B cell (primary cell): ENCODE results near the gene ATG3. TPM values are rescaled to one million over a fixed set of nuclear protein-coding genes. Genes with fewer than 3 reads are reported as not detected.

Experiments
- ATAC-seq: fragments of 200-7000 bp; cut with Tn5 transposase; one replicate; pipeline ENCODE4 v1.10.0; 2021; ENCODE audit warnings: low read depth, mild to moderate bottlenecking, moderate number of reproducible peaks, moderate library complexity
- CTCF ChIA-PET: fragments of 350-600 bp; sonication (Branson Sonifier 250); formaldehyde crosslinking; loops from one replicate; lab custom pipeline; 2021; ENCODE audit warnings: antibody characterized with exemption, inconsistent platforms; lab: Charles Lee
- POLR2A ChIA-PET: fragments of 350-600 bp; sonication (Branson Sonifier 250); formaldehyde crosslinking; loops from one replicate; lab custom pipeline; 2021; ENCODE audit warnings: antibody characterized with exemption; lab: Charles Lee
- DNase-seq: peaks from one replicate; pipeline ENCODE4 v3.0.0; 2013
- H2AFZ ChIP-seq: 2 replicates; pipeline ENCODE4 v1.6.1; 2012; ENCODE audit warnings: mild to moderate bottlenecking, low read depth, low read length; ENCODE audit not compliant: insufficient read depth, poor library complexity, severe bottlenecking
- H3K27ac ChIP-seq, 2 donors: 1 replicate in 1 of 2; 2 replicates in 1 of 2; pipeline ENCODE4 v1.5.1; 2012 to 2013; ENCODE audit warnings: low read length in 2 of 2, mild to moderate bottlenecking in 2 of 2, moderate library complexity in 1 of 2
- H3K27me3 ChIP-seq, 4 experiments: fragments of 200-600 bp in 1 of 4; sonication (generic) in 1 of 4; replicated peaks in 1 of 4; 1 replicate in 2 of 4; 2 replicates in 2 of 4; pipeline versions ENCODE4 v1.6.1 to v1.7.0; 2013 to 2016; ENCODE audit warnings: low read length in 3 of 4, mild to moderate bottlenecking in 2 of 4, mixed read lengths in 1 of 4, moderate library complexity in 1 of 4; ENCODE audit not compliant: insufficient read depth in 4 of 4, control insufficient read depth in 3 of 4; ENCODE audit errors: control extremely low read depth in 1 of 4
- H3K36me3 ChIP-seq, 2 experiments: replicated peaks in 1 of 2; 1 replicate in 1 of 2; 2 replicates in 1 of 2; pipeline versions ENCODE4 v1.6.1 to v1.7.1; 2013; ENCODE audit warnings: low read length in 1 of 2; ENCODE audit not compliant: insufficient read depth in 2 of 2, control insufficient read depth in 1 of 2; ENCODE audit errors: control extremely low read depth in 1 of 2, extremely low read depth in 1 of 2
- H3K4me1 ChIP-seq, 2 donors: fragments of 200-600 bp in 1 of 2; sonication (generic) in 1 of 2; 1 replicate in 1 of 2; 2 replicates in 1 of 2; pipeline versions ENCODE4 v1.5.1 to v1.6.1; 2013 to 2017; ENCODE audit warnings: low read length in 2 of 2; ENCODE audit not compliant: control insufficient read depth in 2 of 2, insufficient read depth in 2 of 2
- H3K4me2 ChIP-seq: replicated peaks from 2 replicates; pipeline ENCODE3; 2012; ENCODE audit warnings: mild to moderate bottlenecking, low read depth, low read length; ENCODE audit not compliant: poor library complexity, severe bottlenecking
- H3K4me3 ChIP-seq, 5 experiments: fragments of 200-600 bp in 1 of 5; sonication (generic) in 1 of 5; 1 replicate in 3 of 5; 2 replicates in 2 of 5; pipeline versions ENCODE4 v1.5.1 to v1.7.0; 2011 to 2016; ENCODE audit warnings: low read length in 4 of 5, mild to moderate bottlenecking in 4 of 5, low read depth in 2 of 5, control low read depth in 1 of 5, moderate library complexity in 1 of 5; ENCODE audit not compliant: insufficient read depth in 1 of 5; ENCODE audit errors: control extremely low read depth in 1 of 5, extremely low read depth in 1 of 5
- H3K79me2 ChIP-seq: fragments of 200-600 bp; sonication (generic); one replicate; pipeline ENCODE4 v1.6.0; 2016; ENCODE audit warnings: low read length; ENCODE audit not compliant: control insufficient read depth, insufficient read depth
- H3K9ac ChIP-seq: fragments of 200-600 bp; sonication (generic); 2 replicates; pipeline ENCODE4 v1.6.1; 2017; ENCODE audit warnings: mild to moderate bottlenecking, low read length, moderate library complexity
- H3K9me3 ChIP-seq, 3 donors: one replicate each; pipeline versions ENCODE4 v1.6.1 to v1.7.1; 2013; ENCODE audit warnings: low read length in 2 of 3; ENCODE audit not compliant: control insufficient read depth in 2 of 3, insufficient read depth in 1 of 3; ENCODE audit errors: control extremely low read depth in 1 of 3
- H4K20me1 ChIP-seq: 2 replicates; pipeline ENCODE4 v1.6.0; 2012; ENCODE audit warnings: mild to moderate bottlenecking, low read length; ENCODE audit not compliant: insufficient read depth, control insufficient read depth, poor library complexity, severe bottlenecking
- H3K27ac Mint-ChIP-seq: one replicate; pipeline ENCODE4 v1.8.0; 2021; ENCODE audit warnings: mixed read lengths
- H3K27me3 Mint-ChIP-seq: one replicate; pipeline ENCODE4 v1.8.0; 2021; ENCODE audit warnings: mixed read lengths
- H3K4me1 Mint-ChIP-seq: one replicate; pipeline ENCODE4 v1.8.0; 2021; ENCODE audit warnings: mixed read lengths
- H3K4me3 Mint-ChIP-seq: one replicate; pipeline ENCODE4 v1.8.0; 2021; ENCODE audit warnings: mixed read lengths
- H3K9me3 Mint-ChIP-seq: one replicate; pipeline ENCODE4 v1.8.0; 2022; ENCODE audit warnings: mixed read lengths; ENCODE audit not compliant: insufficient read depth
- CTCF ChIP-seq: fragments of 200-600 bp; IDR thresholded peaks from one replicate; pipeline ENCODE4 v1.8.0; 2022; ENCODE audit warnings: antibody characterized with exemption, mild to moderate bottlenecking
- EZH2 ChIP-seq: IDR thresholded peaks from 2 replicates; pipeline ENCODE4 v1.6.1; 2012; ENCODE audit warnings: borderline replicate concordance, low read depth, mild to moderate bottlenecking, moderate library complexity, low read length; ENCODE audit not compliant: insufficient read depth, poor library complexity, severe bottlenecking
- WGBS: methylation state at CpG from one replicate; pipeline ENCODE4 v1.1.5; 2013; ENCODE audit warnings: missing lambda C conversion rate; ENCODE audit not compliant: insufficient coverage; 5-methylcytosine and 5-hydroxymethylcytosine counted together
- intact Hi-C: fragments of 100-400 bp; cut with micrococcal nuclease; formaldehyde crosslinking; loops from one replicate; pipeline ENCODE4 v1.10.0; 2022
- polyA plus RNA-seq: library from polyadenylated mRNA; depleted of rRNA; stranded (reverse); fragments of >200 nt; gene quantifications from 2 replicates; pipeline ENCODE4 v1.2.3, GENCODE V29; 2012
- total RNA-seq, 2 donors: library from RNA; stranded (reverse); fragments of 120-200 nt in 1 of 2; gene quantifications; 1 replicate in 1 of 2; 2 replicates in 1 of 2; pipeline versions ENCODE4 v1.2.3 to v1.2.4, GENCODE V29; 2013 to 2022

ATG3 gene
- total and polyA plus RNA-seq, 2 donors (not counting 1 experiment from before 2014, with no cell fraction given): 25.2 to 54.9 TPM

GRCh38 chr3:112508261-112508660 is 53.5 kb downstream of the ATG3 start:
- ATAC-seq (no peak), DNase-seq (no peak)
- Histone ChIP-seq H3K27me3 (no peaks in the 10 kb centered on the region), H2AFZ (no peak overlapping the region), H3K9me3 (peaks cover 2 to 5% (median 3%) of the 10 kb centered on the region in 3 donors), H3K4me2 (peak overlapping the region; percentile 51), H3K27ac (peak overlapping the region; percentile 2 to 81), H3K4me3 (peak overlapping the region in 1 of 5 experiments; percentile 17), H3K9ac (no peak overlapping the region), H3K79me2 (peaks cover 30% of the 10 kb centered on the region), H3K36me3 (no peaks in the 10 kb centered on the region), H3K4me1 (peaks cover 60 to 72% of the 10 kb centered on the region in 2 donors), H4K20me1 (no peaks in the 10 kb centered on the region)
- TF ChIP-seq CTCF (no peak), EZH2 (no peak)
- Mint-ChIP-seq H3K27me3 (no peaks in the 10 kb centered on the region), H3K27ac (peak overlapping the region; percentile 82), H3K4me3 (peak overlapping the region; percentile 61), H3K4me1 (peaks cover 74% of the 10 kb centered on the region), H3K9me3 (peaks cover 5% of the 10 kb centered on the region)
- POLR2A ChIA-PET: no interaction called here
- WGBS: 51% methylated on average over 2 of the region's 2 CpGs
- intact Hi-C loops: loop anchor here (2.0 kb wide), 1 partner anchor 13 kb away; no protein-coding TSS in a partner anchor
- CTCF ChIA-PET: interaction anchor here (0.7 to 2.8 kb wide), 5 partner anchors 9 to 397 kb away, joined by 3 to 7 read pairs (median 3); partner anchors contain the start of gene BTLA

- CTCF ChIA-PET: interaction anchor here (1.1 kb wide), 1 partner anchor 213 kb away, joined by 3 read pairs; no protein-coding TSS in a partner anchor
- Histone ChIP-seq H3K27ac (peak overlapping the region; percentile 61 to 81), H2AFZ (no peak overlapping the region), H3K4me2 (peak overlapping the region; percentile 62), H3K4me3 (no peak overlapping the region), H4K20me1 (no peaks in the 10 kb centered on the region), H3K36me3 (no peaks in the 10 kb centered on the region), H3K27me3 (no peaks in the 10 kb centered on the region), H3K4me1 (peaks cover 73 to 94% of the 10 kb centered on the region in 2 donors), H3K9ac (no peak overlapping the region), H3K9me3 (no peaks in the 10 kb centered on the region), H3K79me2 (peaks cover 53% of the 10 kb centered on the region)
- Mint-ChIP-seq H3K27me3 (no peaks in the 10 kb centered on the region), H3K27ac (peak overlapping the region; percentile 82), H3K9me3 (no peaks in the 10 kb centered on the region), H3K4me1 (peaks cover 87% of the 10 kb centered on the region), H3K4me3 (peak overlapping the region; percentile 24)
- no peak for ATAC-seq
- intact Hi-C loops: no loop called here
- no CpG with 5 or more reads among the region's 2 CpGs for WGBS
- TF ChIP-seq EZH2 (no peak), CTCF (no peak)
- DNase-seq: no peak
- POLR2A ChIA-PET: no interaction called here
Measured at GRCh38 chr3:112505907-112506306, 55.9 kb downstream of the ATG3 start.
